ENCODE results near the gene BCL2L12.

The BCL2L12 gene

GRCh38 chr19:49664171-49665035 is 1.3 kb upstream of the BCL2L12 start:
- DNase-seq (ENCODE audit: low read depth) = peak; percentile 86

- DNase-seq (ENCODE audit: low read depth) = no peak
Measured at GRCh38 chr19:49665036-49665350, 740 bp upstream of the BCL2L12 start.

GRCh38 chr19:49666120-49666444 is 349 bp downstream of the BCL2L12 start:
- no peak for DNase-seq (ENCODE audit: low read depth)

- DNase-seq (ENCODE audit: low read depth) = no peak
Measured at GRCh38 chr19:49667473-49667872, 1.7 kb downstream of the BCL2L12 start.

- DNase-seq (ENCODE audit: low read depth) = no peak
Measured at GRCh38 chr19:49669516-49669915, 3.8 kb downstream of the BCL2L12 start.

GRCh38 chr19:49672131-49672919 is 6.6 kb downstream of the BCL2L12 start:
- DNase-seq (ENCODE audit: low read depth) = peak; percentile 66

GRCh38 chr19:49676136-49676783 is 10.5 kb downstream of the BCL2L12 start:
- peak; percentile 35 for DNase-seq (ENCODE audit: low read depth)

GRCh38 chr19:49676784-49677230 is 11.1 kb downstream of the BCL2L12 start:
- DNase-seq (ENCODE audit: low read depth) = peak; percentile 96

GRCh38 chr19:49677231-49677900 is 11.6 kb downstream of the BCL2L12 start, which contains the start of gene PRMT1:
TSS of gene PRMT1 (plus strand) at chr19:49677271. CDS start at chr19:49677281, 10 bp downstream.
- no peak for DNase-seq (ENCODE audit: low read depth)

- peak; percentile 71 for DNase-seq (ENCODE audit: low read depth)
Measured at GRCh38 chr19:49677901-49678674, 12.4 kb downstream of the BCL2L12 start.

GRCh38 chr19:49678985-49679770 is 13.4 kb downstream of the BCL2L12 start:
- no peak for DNase-seq (ENCODE audit: low read depth)

GRCh38 chr19:49679771-49680413 is 14.2 kb downstream of the BCL2L12 start:
- DNase-seq (ENCODE audit: low read depth) = no peak

- DNase-seq (ENCODE audit: low read depth) = peak; percentile 88
Measured at GRCh38 chr19:49680421-49681351, 15.0 kb downstream of the BCL2L12 start.

GRCh38 chr19:49681830-49682229 is 16.1 kb downstream of the BCL2L12 start:
- no peak for DNase-seq (ENCODE audit: low read depth)

- no peak for DNase-seq (ENCODE audit: low read depth)
Measured at GRCh38 chr19:49682274-49682673, 16.5 kb downstream of the BCL2L12 start.

- no peak for DNase-seq (ENCODE audit: low read depth)
Measured at GRCh38 chr19:49683814-49684250, 18.1 kb downstream of the BCL2L12 start.

GRCh38 chr19:49684251-49684982 is 18.7 kb downstream of the BCL2L12 start:
- DNase-seq (ENCODE audit: low read depth) = no peak

- DNase-seq (ENCODE audit: low read depth) = no peak
Measured at GRCh38 chr19:49684983-49685553, 19.3 kb downstream of the BCL2L12 start.

All from stimulated activated CD8-positive, alpha-beta memory T cell treated with anti-CD3 and anti-CD28 coated beads, Interleukin-12 subunit alpha, Interleukin-12 subunit beta, amount 100 ng/mL, for 1 hour (primary cell).